NOMO-1 (cell line): ENCODE results near the gene OR4F15.
A peak's percentile ranks its signal among the peaks of the same experiment; 100 is the strongest.

Source experiments
- DNase-seq, 2 experiments: peaks; one replicate each; lab custom pipeline; 2025; ENCODE audit not compliant: unreplicated experiment in 2 of 2; lab: John Stamatoyannopoulos, UW

OR4F15 gene

GRCh38 chr15:101803676-101804075 is 8.3 kb upstream of the OR4F15 start:
- DNase-seq, result no peak

GRCh38 chr15:101804375-101804774 is 7.6 kb upstream of the OR4F15 start:
- DNase-seq, result no peak

GRCh38 chr15:101804941-101805340 is 7.1 kb upstream of the OR4F15 start:
- no peak for DNase-seq

DNA sequence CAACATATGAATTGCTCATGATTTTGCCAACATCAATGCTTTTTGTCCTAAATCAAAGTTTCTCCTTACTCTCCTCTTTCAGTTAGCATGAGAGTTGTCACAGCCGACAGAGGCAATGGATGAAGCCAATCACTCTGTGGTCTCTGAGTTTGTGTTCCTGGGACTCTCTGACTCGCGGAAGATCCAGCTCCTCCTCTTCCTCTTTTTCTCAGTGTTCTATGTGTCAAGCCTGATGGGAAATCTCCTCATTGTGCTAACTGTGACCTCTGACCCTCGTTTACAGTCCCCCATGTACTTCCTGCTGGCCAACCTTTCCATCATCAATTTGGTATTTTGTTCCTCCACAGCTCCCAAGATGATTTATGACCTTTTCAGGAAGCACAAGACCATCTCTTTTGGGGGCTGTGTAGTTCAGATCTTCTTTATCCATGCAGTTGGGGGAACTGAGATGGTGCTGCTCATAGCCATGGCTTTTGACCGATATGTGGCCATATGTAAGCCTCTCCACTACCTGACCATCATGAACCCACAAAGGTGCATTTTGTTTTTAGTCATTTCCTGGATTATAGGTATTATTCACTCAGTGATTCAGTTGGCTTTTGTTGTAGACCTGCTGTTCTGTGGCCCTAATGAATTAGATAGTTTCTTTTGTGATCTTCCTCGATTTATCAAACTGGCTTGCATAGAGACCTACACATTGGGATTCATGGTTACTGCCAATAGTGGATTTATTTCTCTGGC is 6.2 kb upstream of the OR4F15 start:
- DNase-seq, result no peak

- DNase-seq, result no peak
Measured at GRCh38 chr15:101807345-101807945, 4.6 kb upstream of the OR4F15 start.

- DNase-seq, result no peak
Measured at GRCh38 chr15:101808201-101808600, 3.8 kb upstream of the OR4F15 start.

GRCh38 chr15:101810456-101810855 is 1.5 kb upstream of the OR4F15 start:
- no peak for DNase-seq

- DNase-seq, result peak in 1 of 2 experiments; percentile 0
Measured at GRCh38 chr15:101810876-101811275, 1.1 kb upstream of the OR4F15 start.

GRCh38 chr15:101813803-101814534 is 2.0 kb downstream of the OR4F15 start:
- no peak for DNase-seq

- DNase-seq, result no peak
Measured at GRCh38 chr15:101820781-101821180, 8.8 kb downstream of the OR4F15 start.

- DNase-seq, result no peak
Measured at GRCh38 chr15:101827257-101827656, 15.3 kb downstream of the OR4F15 start.

- no peak for DNase-seq
Measured at GRCh38 chr15:101828774-101829173, 16.8 kb downstream of the OR4F15 start.

DNA sequence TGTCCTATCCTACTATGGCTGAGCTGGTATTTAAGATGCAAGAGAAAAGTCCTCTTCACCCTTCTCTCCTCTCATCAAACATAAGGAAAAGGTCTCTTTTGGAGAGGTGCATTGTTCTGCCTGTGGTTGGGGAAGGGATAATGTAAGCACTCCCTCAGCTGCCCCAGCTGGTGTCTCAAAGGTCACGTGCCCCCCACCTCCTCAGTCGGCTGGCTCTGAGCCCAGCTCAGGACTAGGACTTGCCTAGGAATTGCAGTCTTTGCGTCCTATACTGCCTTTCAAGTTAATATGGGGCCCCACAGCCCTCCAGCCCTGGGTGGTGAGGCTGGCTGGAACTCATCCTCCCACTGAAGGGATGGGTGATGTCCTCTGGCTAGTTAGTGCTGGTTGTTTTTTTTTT is 29.7 kb downstream of the OR4F15 start:
- DNase-seq, result no peak

DNA sequence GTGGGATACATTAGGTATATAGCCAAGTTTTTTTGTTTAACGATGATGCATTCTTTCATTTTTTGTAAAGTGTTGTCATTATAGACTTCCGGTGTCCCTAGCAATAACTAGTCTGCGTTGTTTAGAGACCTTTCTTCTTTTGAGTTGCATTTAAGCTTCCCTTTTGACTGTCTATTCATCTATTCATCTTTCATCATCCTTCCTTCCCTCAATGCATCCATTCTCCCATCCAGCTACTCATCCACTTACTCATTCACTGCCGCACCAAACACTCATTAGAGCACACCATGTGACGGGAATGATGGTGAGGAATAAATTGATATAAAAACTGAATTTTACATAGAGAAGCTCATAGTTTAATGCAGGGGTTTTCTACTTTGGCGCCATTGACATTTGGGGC is 32.9 kb downstream of the OR4F15 start:
- no peak for DNase-seq

- DNase-seq, result no peak
Measured at GRCh38 chr15:101852356-101852755, 40.4 kb downstream of the OR4F15 start.
